Fibroblast of skin of back (primary cell): ENCODE data around the gene SLC34A2.
A peak's percentile ranks its signal among the peaks of the same experiment; 100 is the strongest.
"Not testable (repeated sequence)": the region's sequence is repeated elsewhere in the genome, so short reads cannot be mapped to it uniquely, and the experiment has no call there.

Experiments used
- DNase-seq: peaks from one replicate; pipeline ENCODE4 v3.0.0-alpha.2; 2013

Gene SLC34A2

DNA sequence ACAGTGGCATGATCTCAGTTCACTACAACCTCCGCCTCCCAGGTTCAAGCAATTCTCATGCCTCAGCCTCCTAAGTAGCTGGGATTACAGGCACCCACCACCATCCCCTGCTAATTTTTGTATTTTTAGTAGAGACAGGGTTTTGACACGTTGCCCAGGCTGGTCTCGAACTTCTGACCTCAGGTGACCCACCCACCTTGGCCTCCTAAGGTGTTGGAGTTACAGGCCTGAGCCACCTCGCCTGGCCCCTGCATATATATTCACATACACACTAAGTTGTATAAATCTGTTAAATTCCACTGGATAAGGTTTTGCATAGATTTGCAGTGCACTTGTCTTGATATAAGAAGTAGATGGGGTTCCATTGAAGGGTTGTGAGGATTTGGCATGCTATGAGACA, 5.8 kb downstream of the SLC34A2 start:
- DNase-seq = not testable (repeated sequence)

DNA sequence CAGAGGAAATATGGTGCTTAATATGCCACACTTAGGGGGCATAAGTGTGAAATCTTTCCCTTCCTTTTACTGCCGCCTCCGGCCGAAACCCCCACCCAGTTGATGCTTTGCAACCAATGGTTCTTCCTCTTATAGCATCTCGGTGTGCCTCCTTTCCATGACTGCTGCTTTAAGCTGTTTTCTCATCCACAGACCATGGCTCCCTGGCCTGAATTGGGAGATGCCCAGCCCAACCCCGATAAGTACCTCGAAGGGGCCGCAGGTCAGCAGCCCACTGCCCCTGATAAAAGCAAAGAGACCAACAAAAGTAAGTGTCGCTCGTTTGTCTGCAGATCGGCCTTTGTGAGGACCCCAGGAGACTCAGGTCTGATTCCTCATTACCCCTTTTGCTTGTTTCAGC, 6.7 kb downstream of the SLC34A2 start:
- no peak for DNase-seq

DNA sequence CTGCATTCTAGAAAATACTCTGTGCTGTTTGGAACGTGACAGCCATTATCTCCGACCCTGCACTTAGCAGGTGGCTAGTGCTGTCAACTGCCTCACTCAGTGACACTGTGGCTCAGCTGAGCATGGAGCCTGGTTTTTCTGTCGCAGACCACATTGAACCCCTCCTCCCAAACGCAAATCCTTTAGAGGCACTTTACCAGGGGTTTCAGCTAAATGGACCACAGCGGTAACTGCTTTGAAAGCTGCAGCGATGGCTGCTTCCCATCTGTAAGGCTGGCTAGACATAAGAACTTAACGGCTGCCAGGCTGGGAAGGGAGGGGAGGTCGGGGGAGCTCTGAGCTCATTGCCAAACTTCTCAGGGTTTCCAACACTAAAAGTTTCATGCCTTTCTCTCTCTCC, 8.1 kb downstream of the SLC34A2 start:
- DNase-seq = no peak

DNA sequence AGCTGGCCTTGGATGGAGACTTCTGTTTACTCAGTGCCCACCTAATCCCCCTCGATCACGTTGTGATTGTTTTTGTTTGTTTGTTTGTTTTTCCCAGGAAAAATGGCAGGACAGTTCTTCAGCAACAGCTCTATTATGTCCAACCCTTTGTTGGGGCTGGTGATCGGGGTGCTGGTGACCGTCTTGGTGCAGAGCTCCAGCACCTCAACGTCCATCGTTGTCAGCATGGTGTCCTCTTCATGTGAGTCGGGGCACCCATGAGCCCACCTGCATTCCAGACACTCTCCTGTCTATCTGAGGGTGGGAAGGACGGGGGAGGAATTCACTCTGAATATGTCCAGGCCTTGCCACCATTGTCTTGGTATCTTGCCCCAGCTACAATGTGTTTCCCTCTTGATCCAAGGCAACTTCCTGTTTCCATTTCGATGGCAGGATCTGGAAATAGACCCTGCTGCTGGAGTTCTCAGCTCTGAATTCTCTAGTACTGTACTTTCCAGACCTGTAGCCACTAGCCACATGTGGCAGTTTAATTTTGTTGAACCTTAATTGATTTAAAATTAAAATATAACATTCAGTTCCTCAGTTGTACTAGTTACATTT, 10.5 kb downstream of the SLC34A2 start:
- no peak for DNase-seq

DNA sequence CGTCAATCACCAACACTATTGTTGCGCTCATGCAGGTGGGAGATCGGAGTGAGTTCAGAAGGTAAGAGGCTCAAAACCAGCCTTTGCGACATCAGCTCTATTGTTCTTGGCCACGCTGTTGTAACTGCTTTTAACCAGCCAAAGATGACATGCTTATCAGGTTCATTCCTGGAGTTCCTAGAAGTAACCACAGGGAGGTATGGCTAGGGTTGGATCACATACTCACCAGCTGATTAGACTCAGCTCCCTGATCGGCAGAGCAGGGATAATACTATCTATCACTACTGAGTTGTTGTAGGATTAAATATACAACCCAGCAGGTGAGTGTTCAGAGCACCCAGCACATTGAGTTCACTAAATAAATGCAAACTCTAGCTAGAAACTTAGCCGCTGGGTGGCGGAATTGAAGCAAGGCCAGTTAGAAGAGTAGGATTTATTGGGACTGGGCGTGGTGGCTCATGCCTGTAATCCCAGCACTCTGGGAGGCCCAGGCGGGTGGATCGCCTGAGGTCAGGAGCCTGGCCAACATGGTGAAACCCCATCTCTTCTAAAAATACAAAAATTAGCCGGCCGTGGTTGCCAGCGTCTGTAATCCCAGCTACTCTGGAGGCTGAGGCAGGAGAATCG, 12.4 kb downstream of the SLC34A2 start:
- DNase-seq = no peak

DNA sequence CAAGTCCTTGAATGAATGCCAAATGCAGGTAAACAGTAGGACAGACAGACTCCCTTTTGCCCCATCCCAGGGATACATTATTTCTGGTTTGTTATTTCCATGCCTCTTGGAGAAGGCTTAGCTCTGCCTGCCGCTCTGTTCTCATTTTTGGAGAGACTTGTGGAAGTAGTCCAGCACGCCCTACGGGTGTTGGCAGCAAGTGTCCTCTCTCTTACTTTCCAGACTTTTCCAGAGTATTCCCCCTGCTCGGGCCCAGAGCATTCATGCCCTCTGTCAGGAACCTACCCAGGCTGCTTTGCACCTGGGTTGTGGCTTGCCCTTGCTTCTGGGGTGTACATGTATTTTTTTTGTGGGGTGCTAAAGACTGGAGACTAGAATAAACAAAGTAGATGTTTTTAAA, 15.3 kb downstream of the SLC34A2 start:
- DNase-seq = no peak

DNA sequence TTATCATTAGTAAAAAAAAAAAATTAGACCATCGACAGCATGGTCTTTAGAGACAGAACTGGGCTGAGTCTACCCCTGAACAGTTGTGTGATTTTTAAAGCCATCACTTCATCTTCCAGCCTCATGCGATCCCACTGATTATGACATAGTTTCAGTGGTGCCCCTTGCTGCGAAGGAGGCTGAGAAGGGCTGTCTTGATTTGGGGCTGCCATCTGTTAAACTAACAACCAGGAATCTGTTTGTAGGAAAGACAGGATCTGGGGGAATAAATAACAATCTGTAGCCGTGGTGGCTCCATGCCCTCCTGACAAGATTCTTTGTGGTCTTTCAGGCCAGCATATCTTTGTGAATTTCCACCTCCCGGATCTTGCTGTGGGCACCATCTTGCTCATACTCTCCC, 17.1 kb downstream of the SLC34A2 start:
- DNase-seq = no peak

DNA sequence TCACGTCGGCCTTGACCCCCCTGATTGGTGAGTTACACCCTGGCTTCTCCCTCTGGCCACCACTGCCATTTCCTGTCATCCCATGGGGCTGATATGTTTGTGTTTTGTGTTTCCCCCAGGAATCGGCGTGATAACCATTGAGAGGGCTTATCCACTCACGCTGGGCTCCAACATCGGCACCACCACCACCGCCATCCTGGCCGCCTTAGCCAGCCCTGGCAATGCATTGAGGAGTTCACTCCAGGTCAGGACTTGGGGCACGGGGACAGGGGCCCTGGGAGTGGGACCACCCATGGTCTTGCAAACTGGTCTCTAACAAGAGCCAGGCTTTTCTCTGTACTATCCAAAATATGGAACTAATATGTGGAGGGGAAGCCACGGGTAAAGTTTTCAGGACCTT, 18.7 kb downstream of the SLC34A2 start:
- no peak for DNase-seq

DNA sequence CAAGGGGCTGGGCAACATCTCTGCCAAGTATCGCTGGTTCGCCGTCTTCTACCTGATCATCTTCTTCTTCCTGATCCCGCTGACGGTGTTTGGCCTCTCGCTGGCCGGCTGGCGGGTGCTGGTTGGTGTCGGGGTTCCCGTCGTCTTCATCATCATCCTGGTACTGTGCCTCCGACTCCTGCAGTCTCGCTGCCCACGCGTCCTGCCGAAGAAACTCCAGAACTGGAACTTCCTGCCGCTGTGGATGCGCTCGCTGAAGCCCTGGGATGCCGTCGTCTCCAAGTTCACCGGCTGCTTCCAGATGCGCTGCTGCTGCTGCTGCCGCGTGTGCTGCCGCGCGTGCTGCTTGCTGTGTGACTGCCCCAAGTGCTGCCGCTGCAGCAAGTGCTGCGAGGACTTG, 20.6 kb downstream of the SLC34A2 start:
- no peak for DNase-seq

DNA sequence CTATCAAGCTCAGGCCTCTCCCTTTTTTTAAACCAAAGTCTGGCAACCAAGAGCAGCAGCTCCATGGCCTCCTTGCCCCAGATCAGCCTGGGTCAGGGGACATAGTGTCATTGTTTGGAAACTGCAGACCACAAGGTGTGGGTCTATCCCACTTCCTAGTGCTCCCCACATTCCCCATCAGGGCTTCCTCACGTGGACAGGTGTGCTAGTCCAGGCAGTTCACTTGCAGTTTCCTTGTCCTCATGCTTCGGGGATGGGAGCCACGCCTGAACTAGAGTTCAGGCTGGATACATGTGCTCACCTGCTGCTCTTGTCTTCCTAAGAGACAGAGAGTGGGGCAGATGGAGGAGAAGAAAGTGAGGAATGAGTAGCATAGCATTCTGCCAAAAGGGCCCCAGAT, 21.5 kb downstream of the SLC34A2 start:
- DNase-seq = no peak

DNA sequence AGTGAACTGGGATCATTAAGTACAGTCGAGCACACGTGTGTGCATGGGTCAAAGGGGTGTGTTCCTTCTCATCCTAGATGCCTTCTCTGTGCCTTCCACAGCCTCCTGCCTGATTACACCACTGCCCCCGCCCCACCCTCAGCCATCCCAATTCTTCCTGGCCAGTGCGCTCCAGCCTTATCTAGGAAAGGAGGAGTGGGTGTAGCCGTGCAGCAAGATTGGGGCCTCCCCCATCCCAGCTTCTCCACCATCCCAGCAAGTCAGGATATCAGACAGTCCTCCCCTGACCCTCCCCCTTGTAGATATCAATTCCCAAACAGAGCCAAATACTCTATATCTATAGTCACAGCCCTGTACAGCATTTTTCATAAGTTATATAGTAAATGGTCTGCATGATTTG, 22.3 kb downstream of the SLC34A2 start:
- no peak for DNase-seq

DNA sequence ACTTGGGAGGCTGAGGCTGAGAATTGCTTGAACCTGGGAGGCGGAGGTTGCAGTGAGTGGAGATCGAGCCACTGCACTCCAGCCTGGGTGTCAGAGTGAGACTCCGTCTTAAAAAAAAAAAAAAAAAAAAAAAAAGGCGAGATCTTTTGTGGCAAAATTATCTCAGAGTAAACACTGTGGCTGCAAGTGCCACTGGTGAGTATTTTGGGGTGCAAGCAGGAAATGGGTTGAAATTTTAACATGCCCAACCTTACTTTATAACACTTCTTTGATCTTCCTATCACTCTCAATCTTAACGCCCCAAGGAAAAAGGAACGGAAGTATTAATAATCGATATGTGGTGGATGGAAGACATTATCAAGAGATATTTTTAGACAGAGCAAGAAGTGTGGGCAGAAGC, 32.1 kb downstream of the SLC34A2 start:
- DNase-seq = no peak

DNA sequence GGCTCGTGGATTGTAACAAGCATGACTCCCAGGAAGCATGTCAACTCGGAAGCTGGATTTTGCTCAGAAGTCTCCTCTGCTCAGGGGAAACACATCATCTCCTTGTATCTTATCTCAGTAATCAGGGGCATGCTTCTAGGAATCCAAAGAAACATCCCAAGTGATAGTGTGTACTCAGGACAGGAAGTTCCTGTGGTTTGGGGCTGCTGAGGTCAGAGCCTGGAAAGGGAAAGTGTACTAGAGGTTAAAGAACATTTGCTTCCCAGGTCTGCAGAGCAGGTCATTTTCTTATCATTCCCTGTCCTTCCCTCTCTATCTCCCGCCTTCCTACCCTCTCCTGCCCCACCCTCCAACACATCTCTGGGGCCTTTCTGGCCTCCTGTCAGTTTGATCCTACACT, 38.8 kb downstream of the SLC34A2 start:
- peak; percentile 15 for DNase-seq

DNA sequence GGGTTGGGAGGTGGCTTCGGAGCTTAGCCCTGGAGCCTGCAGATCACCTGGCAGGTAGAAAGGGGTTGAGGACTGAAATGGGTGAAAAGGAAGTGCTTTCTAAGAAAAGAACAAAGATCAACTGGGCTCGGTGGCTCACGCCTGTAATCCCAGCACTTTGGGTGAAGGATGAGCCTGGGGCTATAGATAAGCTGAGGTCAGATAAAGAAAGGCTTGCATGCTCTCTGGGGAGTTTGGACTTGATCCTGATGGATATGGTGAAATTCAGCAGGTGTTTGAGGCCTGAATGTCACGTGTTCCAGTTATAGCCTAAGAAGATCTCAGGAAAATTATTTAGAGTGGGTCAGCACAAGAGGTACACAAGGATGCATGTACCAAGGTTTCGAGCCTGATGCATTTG, 40.8 kb downstream of the SLC34A2 start:
- DNase-seq = no peak

DNA sequence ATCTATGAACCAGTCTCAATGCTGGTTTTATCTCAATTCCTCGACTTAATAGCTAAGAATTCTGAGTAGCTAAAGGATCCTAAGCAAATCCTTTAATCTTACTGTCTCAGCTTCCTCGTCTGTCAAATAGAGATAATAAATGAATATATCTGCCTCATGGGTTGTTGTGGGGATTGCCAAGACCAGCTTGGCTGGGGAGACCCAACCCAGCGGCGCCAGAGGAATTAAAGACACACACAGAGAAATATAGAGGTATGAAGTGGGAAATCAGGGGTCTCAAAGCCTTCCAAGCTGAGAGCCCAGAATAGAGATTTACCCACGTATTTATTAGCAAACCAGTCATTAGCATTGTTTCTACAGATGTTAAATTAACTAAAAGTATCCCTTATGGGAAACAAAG, 41.9 kb downstream of the SLC34A2 start:
- DNase-seq = no peak

DNA sequence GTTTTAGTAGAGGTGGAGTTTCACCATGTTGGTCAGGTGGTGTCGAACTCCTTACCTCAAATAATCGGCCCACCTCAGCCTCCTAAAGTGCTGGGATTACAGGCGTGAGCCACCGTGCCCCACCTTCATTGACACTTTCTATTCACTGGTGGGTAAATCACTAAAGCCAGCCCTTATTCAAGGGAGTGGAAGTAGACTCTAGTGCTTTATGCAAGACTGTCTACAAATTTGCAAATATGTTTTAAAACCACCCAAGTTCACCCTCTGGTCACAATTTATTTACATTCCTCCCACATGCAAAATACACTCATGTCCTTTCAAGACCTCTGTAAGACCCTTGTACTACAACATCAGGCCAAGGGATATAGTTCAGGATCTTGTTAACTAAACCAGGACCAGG, 45.0 kb downstream of the SLC34A2 start:
- no peak for DNase-seq

DNA sequence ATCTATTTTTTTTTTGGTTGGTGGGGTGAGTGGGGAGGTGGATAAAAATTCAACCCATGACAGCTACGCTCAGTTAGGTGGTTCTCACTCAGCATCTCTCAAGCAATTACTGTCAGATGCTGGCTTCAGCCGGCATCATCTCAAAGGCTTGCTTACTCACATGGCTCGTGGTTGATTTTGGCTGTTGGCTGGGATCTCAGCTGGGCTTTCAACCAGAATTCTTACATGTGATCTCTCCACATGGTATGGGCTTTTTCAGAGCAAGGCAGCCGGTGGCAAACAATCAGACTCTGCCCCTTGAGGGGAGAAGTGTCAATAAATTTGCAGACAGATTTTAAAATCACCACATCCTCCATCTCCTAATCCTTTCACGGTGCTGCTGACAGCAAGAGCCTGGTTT, 47.2 kb downstream of the SLC34A2 start:
- peak; percentile 27 for DNase-seq

DNA sequence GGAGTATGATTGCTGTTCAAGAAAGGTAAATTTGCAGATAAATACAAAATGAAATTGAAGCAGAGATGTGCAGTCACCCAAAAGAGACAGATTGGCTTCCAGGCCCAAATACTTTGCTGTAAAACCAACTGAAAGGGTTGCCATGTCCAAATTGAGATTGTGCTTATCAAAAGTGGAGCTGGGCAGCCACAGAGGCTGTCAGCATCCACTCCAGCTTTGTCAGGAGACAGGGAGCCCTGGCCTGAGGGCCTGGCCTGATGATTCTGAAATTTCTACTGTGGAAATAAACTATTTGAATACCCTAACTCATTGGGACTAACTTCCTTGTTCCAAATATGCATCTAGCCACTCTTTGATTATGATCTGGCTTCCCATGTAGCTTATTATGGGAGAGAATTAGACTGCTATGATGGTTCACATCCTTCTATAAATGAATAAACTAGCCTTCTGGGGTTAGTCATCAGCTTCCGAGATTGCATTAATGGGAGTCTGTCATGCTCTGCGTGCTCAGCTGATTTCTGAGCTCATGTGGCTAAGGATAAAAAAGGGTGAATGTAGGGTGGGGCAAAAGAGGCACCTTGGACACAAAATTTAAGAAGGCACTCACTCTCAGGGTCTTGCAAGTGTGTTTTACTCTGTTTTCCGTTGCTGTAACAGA, 48.2 kb downstream of the SLC34A2 start:
- DNase-seq = no peak

DNA sequence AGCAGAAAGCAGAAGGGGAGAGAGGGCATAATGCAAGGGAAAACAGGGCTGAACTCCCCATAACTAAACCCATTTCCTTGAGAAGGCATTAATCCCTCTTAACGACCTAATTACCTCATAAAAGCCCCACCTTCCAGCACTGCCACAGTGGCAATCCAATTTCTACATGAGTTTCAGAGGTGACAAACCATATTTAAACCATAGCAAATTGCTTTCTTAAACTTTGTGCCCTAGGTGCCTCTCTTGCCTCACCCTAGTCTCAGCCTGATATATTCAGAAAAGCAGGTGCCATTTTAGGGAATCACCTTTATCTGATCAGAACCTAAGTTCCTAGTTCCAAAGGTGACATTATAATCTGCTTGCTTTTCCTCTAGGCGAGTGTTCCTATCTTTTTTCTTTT, 48.9 kb downstream of the SLC34A2 start:
- no peak for DNase-seq

DNA sequence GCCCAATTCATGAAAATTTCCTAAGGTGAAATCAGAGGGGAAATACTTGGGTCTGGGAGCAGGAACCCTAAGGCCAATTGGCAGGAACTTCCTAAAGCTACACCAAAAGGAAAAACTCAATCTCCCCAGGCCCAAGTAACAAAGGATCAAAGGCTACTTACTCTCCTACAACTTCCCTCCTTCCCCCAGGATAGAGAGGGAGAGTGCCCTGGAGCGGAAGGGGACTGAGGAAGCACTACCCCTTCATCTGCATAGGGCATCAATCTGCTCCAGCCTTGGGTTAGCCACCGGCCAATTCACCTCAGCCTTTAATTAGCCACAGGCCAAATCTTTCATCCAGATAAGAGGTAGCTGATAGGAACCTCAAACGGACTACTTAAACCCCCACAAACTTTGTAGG, 55.0 kb downstream of the SLC34A2 start:
- DNase-seq = no peak

DNA sequence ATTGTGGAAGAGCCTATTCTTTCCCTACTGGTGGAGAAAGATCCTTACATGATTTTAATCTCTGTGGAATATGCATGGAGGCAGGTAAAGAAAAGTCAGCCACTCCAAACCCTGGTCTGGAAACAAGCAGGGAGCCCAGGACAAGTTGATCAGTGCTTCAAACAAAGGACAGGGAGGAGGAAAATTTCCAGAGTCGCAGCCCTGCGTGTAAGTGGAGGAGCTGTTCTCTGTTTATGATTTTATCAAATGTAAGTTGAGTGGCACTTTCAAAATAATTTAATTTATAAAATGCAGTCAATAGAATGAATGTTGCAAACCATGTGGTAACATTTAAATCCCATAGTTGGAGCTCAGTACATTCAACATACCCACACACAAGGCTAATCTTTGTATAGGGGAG, 57.0 kb downstream of the SLC34A2 start:
- DNase-seq = no peak

DNA sequence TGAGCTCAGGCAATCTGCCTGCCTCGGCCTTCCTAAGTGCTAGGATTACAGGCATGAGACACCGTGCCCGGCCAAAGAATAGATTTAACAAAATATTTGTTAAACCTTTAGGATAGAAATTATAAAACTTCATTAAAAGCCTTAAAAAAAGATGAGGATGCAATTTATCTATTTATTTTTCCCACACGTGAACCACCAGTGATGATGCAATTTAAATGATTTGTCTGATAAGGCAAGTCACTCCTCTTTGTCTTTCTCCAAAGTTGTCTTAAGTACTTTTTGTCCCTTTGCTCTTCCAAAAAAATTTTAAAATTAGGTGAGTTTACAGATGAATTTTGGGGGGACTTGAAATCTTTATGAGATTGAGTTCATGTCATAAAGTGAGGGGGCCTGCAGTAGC, 58.2 kb downstream of the SLC34A2 start:
- DNase-seq = no peak

DNA sequence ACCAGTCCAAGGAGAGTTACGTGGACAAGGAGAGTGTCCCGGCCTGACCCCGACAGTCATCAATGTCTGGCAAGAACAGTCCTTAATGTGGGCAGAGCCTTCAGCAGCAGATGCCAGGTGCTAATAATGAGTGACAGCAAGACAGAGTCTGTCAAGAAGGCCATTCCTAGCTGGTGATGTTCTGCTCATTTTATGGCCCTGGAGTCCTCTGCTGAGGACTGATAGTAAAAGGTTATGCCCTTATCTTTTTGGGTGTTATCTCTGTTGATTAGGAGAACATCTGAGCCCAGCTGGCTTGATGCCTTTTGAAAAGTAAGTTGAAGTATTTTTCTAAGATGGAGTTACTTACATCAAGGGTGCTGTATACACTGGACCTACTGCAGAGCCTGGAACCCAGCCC, 67.3 kb downstream of the SLC34A2 start:
- DNase-seq = no peak

DNA sequence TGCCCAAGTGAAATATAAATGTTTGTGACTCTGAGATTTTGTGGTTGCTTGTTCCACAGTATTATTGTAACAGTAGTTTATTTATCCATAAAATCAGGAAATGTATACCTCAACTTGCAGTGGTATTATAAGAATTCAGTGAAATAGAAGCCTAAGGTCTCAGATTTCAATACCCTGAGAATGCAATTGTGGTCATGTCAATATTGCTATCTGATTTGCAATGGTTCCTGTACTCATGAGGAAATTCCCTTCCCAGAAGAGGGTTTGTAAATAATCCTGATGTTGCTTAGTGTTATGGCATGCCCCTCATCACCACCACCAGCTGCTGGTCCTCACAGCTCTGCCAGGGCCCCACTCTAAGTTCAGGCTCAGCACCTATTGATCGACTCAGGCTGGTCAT, 67.8 kb downstream of the SLC34A2 start:
- no peak for DNase-seq

DNA sequence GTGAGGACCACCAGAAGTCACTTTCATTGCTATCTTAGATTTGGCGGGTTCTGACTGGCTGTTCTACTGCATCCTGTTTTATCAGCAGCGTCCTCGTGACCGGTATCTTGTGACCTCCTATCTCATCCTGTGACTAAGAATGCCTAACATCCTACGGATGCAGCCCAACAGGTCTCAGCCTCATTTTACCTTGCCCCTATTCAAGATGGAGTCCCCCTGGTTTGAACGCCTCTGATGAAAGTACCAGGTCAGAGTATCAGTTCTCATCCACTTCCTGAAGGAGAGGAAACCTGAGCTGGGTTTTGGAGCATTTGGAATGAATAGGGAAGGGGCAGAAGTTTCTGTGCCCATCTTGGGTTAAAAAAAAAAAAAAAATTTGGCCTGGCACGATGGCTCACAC, 70.2 kb downstream of the SLC34A2 start:
- no peak for DNase-seq
